Measurements from ENCODE around the gene MAMSTR.
"Not testable (repeated sequence)": the region's sequence is repeated elsewhere in the genome, so short reads cannot be mapped to it uniquely, and the experiment has no call there.

The MAMSTR gene

DNA sequence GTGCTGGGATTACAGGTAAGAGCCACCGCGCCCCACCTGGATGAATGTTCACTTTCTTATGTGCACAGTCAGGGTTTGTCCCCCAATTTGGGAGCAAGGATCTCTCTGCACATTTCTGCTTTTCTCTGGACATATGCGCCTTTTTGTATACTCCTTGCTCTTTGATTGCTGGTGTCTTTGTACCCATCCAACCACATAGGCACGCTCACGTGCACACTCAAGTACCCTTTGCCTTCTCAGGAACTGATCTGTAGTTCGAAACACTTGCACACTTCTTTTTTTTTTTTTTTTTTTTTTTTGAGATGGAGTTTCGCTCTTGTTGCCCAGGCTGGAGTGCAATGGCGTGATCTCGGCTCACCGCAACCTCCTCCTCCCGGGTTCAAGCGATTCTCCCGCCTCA lies 1.4 kb downstream of the MAMSTR start:
- DNase-seq: not testable (repeated sequence)

- DNase-seq: peak; percentile 62
Observed at GRCh38 chr19:48716562-48717291, 2.8 kb downstream of the MAMSTR start.

DNA sequence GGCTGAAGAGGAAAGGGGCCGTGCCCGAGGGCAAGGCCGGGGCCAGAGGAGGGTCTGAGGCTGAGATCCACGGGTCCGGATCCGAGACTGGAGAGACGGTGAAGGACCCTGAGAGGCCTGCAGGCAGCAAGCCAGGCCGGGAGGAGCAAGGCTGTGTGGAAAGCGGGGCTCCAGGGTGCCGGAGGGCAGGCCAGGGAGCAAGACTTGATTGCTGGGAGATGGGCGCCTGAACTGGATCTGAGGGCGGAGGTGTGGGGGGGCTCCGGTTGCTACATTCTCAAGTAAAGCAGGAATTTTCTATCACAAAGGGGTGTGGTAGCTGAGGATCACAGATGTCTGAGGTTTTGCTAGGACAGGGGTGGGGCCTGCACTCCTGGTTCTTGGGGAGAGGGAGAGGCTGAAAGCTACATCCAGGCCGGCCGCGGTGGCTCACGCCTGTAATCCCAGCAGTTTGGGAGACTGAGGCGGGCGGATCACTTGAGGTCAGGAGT lies 3.8 kb downstream of the MAMSTR start:
- no peak for DNase-seq

GRCh38 chr19:48714759-48715675 lies 4.5 kb downstream of the MAMSTR start:
- DNase-seq: no peak

DNA sequence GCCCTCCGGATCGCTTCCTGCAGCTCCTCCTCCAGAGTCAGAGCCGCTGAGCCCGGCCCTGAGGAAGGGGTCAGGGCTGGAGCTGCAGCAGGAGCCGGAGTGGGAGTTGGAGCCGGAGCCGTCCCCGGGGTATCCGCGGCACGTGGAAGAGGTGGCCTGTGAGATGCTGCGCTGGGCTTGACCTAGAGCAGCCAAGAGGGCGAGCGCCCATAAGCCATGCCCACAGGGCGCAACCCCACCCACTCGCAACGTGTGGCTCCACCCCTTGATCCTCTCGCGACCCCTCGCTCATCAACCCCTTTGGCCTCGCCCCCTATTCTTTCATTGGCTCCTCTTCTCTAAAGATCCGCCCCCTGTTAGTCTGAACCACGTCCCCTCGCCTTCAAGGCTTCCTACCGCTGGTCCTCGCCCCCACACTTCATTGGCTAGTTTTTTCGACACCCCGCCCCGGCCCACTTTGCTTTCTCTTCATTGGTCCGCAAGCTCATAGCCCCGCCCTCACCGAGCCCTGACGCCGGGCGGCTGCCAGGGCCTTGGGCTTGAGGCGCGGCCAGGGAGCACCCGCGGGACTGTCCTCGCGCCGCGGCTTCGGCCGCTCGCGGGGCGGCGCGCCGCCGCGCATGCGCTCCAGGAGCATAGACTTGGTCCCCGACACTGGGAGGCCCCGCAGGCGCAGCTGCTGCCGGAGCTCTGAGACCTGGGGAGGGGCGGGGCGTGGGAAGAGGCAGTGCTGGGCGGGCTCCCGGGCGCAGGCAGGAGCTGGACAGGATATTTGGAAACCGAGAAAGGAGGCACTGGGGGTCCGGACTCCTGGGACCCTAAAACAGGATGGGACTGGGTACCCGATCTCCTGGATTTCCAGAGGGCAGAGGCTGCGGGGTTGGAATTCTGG lies 5.4 kb downstream of the MAMSTR start:
- peak; percentile 99 for DNase-seq

DNA sequence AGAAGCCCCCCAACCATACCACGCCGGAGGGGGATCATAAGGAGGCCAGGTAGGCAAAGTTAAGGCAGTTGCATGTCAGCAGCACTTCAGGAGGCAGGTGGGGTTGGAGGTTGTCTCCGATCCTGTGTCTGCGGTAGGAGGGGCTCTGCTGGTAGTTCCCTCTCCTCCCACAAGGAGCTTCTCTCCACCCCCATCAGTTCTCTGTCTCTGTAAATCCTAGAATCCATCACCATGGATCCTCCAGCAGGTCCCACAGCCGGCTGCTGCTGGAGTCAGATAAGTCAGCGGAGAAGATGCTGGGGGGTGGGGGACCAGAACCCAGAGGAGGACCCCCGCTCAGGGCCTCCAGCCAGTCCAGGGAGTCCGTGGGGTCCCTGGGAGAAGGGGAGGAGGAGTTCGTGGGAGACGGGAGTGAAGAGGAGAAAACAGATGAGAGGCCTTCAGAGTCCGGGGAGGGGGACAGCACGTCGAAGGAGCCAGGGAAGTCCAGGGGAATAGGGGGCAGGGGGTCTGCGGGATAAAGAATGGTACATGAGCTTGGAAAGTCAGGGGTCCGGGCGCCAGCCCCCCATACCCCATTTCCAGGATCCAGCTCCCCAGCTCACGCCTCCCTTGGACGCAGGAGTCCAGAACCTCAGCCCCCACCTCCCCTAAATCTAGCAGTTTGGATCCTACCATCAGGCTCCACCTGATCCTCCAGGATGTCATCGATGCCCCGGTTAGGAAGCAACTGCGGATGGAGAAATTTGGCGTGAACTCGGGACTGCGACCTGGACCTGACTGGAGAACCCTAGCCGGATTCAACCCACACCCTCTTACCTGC lies 6.3 kb downstream of the MAMSTR start:
- DNase-seq: no peak

DNA sequence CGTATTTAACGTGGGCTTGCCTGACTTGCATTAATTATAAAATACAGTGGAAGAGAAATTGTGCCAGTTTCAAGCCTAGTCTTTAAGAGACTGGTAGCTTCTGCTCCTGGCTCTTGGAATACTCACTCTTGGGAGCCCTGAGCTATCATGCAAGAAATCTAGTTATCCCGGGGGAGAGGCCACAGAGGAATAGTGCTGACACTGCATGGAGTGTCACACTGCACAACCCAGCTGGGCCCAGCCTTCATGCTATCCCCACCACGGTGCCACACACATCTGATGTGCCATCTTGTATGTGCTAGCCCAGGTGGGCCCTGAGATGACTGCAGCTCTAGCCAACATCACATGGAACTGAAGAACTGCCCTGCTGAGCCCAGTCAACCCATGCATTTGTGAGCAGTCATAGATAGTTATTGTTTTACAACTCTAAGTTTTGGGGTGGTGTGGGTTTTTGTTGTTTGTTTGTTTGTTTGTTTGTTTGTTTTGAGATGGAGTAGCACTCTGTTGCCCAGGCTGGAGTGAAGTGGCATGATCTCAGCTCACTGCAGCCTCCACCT lies 8.3 kb downstream of the MAMSTR start:
- DNase-seq: no peak

DNA sequence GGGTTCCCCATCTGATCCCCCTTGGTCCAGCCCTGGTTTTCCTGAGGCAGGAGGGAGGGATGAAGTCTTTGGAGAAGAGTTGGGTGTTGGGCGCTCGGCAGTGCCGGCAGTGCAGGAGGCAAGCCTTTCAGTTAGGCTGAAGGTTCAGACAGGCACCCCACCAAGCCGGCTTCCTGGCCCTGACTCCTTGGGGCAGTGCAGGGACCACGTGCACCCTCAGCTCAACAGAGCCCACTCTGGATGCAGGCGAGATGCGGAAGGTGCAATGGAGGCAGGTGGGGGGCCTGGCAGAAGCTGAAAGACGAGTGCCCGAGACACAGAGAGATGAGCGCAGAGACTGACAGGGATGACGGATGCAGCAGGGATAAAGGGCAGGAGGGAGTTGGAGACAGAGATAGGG lies 11.1 kb downstream of the MAMSTR start:
- DNase-seq: no peak

DNA sequence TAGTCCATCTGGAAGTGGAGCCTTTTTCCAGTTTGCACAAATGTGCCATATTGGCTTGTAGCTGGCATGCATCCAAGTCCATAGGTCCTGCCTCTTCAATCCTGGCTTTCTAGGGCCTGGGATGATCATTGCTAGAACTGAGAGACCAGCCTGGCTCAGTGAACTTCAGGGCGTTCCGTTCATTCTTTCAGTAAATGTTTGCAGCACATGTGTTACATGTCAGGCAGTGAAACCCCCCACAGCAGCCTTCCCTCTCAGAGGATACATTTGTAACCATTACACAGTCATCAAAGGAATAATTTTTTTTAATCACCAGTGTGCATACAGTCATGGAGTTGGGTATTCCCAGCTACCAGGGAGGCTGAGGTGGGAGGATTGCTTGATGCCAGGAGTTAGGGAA lies 14.1 kb downstream of the MAMSTR start:
- DNase-seq: no peak

- DNase-seq: no peak
Observed at GRCh38 chr19:48703316-48703715, 16.2 kb downstream of the MAMSTR start.

DNA sequence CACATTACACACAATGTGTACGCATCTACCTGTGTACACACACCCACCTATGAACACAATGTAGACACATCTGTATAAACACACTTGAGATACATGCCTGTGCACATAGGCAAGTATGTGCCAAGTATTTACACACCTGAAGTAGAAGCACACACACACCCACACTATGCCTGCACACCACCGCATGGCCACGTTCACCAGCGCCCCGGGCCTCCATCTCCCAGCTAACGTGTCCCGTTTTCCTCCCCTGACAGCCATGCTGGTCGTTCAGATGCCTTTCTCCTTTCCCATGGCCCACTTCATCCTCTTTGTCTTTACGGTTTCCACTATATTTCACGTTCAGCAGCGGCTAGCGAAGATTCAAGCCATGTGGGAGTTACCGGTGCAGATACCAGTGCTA lies 16.8 kb downstream of the MAMSTR start:
- DNase-seq: no peak

GRCh38 chr19:48698046-48698445 lies 21.5 kb downstream of the MAMSTR start:
- peak; percentile 85 for DNase-seq

- no peak for DNase-seq
Observed at GRCh38 chr19:48696353-48697010, 23.0 kb downstream of the MAMSTR start.

- no peak for DNase-seq
Observed at GRCh38 chr19:48695743-48696352, 23.7 kb downstream of the MAMSTR start, which contains the start of gene FUT2. Gene FUT2 (plus strand): TSS chr19:48695971. CDS start chr19:48702957, 6,986 bp downstream.

DNA sequence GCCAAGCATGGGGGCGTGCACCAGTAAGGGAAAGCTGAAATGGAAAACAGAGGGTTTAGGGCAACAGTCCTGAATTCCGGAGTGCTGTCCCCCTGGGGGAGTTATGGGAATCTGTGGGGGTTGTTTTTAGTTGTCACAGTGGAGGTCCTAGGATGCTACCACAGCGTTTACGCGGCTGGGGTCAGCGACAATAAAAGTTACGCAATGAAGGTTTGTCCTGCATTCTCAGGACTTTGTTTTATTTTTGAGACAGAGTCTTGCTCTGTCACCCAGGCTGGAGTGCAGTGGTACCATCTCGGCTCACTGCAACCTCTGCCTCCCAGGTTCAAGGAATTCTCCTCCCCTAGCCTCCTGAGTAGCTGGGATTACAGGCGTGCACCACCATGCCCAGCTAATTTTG lies 25.9 kb downstream of the MAMSTR start:
- not testable (repeated sequence) for DNase-seq

DNA sequence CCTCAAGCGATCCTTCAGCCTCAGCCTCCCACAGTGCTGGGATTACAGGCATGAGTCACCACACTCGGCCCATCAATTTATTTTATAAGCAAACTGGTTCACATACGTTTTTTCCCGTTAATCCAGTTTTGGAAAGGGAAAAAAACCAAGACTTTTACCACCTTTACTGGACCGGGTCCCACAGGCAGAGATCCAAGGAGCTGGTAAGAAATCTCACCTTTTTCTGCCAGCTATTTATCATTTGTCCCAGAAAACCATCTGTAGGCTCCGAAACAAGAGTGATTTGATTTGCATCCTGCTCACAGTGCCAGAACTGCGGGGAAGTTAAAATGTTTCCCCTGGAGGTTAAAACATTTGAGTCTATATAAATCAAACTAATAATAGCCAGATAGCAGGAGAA lies 30.1 kb downstream of the MAMSTR start:
- no peak for DNase-seq

DNA sequence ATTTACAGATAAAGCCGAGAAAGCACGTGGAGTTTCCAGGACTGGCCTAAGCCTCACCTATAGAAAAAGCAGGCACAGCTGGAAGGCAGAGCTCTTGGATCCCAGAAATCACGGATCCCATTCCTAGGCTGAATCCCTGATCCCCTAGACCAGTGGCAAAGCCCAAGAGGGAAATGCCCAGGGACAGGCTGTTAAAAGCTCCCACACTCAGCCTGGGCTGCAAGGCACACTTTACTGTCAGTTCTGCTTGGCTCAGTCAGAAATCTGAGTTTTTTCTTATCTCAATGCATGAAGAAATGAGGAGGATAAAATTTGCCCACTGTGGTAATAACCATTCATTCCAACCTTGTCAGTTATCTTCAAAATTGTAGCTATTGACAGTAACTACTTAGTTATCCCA lies 31.7 kb downstream of the MAMSTR start:
- DNase-seq: no peak

DNA sequence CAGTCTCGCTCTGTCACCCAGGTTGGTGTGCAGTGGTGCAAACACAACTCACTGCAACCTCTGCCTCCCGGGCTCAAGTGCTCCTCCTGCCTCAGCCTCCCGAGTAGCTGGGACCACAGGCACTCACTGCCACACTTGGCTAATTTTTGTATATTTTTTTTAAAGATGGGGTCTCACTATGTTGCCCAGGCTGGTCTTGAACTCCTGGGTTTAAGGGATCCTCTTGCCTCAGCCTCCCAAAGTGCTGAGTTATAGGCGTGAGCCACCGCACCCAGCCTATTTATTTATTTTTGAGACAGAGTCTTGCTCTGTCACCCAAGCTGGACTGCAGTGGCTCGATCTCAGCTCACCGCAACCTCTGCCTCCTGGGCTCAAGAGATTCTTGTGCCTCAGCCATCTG lies 32.9 kb downstream of the MAMSTR start:
- not testable (repeated sequence) for DNase-seq

DNA sequence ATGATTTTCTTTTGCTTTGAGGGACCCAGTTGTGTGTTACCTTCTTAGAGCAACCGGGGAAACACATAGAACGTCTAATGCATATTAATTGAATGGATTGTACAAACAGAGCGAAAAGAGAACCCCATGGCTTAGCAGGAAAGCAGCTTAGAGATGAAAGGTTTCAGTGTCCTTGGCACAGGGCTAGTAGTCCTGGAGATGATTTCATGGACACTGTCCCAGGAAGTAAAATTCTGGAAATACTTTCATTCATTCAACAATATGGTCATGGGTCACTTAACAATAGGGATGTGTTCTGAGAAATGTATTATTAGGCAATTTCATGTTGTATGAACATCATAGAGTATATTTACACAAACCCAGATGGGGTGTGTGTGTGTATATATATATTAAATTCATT lies 33.4 kb downstream of the MAMSTR start:
- no peak for DNase-seq

DNA sequence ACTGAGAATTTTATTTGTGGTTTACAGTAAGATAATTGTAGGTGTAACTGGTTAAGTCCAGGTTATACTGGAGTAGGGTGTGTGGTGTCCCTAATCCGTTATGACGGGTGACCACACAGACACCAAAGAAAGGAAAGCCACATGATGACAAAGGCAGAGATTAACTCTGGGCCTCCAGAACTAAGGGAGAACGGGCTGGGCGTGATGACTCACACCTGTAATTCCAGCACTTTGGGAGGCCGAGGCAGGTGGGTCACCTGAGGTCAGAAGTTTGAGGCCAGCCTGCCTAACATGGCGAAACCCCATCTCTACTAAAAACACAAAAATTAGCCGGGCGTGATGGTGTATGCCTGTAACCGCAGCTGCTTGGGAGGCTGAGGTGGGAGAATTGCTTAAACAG lies 33.9 kb downstream of the MAMSTR start:
- no peak for DNase-seq

DNA sequence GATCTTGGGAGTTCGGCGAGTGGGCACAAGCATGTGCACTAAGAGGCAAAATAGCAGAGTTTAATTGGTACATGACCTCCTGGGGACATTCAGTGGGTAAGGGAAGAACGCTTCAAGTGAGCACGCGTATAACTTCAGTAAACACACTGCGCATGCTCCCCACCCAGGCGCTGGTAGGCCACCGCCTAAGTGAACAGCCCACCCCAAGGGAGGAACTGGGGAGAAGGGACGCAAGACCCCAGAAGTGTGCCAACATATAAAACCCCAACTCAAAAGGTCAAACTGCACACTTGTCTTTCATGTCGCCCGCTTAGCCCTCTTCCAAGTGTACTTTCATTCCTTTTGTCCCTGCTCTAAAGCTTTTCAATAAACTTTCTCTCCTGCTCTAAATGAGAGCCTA lies 36.2 kb downstream of the MAMSTR start:
- no peak for DNase-seq
